SK-N-MC (cell line): ENCODE data around the gene HTATSF1.

Experiments used
- DNase-seq: peaks from one replicate; pipeline ENCODE4 v3.0.0-alpha.2; 2011; ENCODE audit warnings: low read depth, low spot score
- H3K27ac ChIP-seq: fragments of 200-600 bp; sonication (generic); 2 replicates; pipeline ENCODE4 v1.5.1; 2016; ENCODE audit warnings: mixed run types
- H3K36me3 ChIP-seq: fragments of 200-600 bp; sonication (generic); 2 replicates; pipeline ENCODE4 v1.6.1; 2017; ENCODE audit warnings: antibody characterized with exemption, low read length, mixed read lengths; ENCODE audit not compliant: insufficient read depth
- H3K4me3 ChIP-seq: fragments of 200-600 bp; sonication (generic); 2 replicates; pipeline ENCODE4 v1.5.1; 2016
- H3K9ac ChIP-seq: fragments of 200-600 bp; sonication (generic); 2 replicates; pipeline ENCODE4 v1.8.0; 2017; ENCODE audit warnings: mixed run types, mixed read lengths; ENCODE audit not compliant: insufficient read length
- H3K9me3 ChIP-seq: fragments of 200-600 bp; sonication (generic); 2 replicates; pipeline ENCODE4 v1.6.1; 2017; ENCODE audit warnings: low read depth, mild to moderate bottlenecking, antibody characterized with exemption, low read length, moderate library complexity, mixed read lengths
- EZH2 ChIP-seq: fragments of 200-600 bp; sonication (generic); IDR thresholded peaks from one replicate; pipeline ENCODE4 v1.6.1; 2017; ENCODE audit warnings: antibody characterized with exemption
- FOXP2 ChIP-seq: optimal IDR thresholded peaks from 2 replicates; pipeline ENCODE3; 2011; ENCODE audit warnings: mild to moderate bottlenecking, moderate library complexity; ENCODE audit not compliant: insufficient read depth; ENCODE audit errors: extremely low read length, control extremely low read depth
- POLR2AphosphoS5 ChIP-seq: IDR thresholded peaks from 2 replicates; pipeline ENCODE4 v1.6.1; 2012; ENCODE audit warnings: mild to moderate bottlenecking, low read depth, low read length, borderline replicate concordance

HTATSF1 gene

DNA sequence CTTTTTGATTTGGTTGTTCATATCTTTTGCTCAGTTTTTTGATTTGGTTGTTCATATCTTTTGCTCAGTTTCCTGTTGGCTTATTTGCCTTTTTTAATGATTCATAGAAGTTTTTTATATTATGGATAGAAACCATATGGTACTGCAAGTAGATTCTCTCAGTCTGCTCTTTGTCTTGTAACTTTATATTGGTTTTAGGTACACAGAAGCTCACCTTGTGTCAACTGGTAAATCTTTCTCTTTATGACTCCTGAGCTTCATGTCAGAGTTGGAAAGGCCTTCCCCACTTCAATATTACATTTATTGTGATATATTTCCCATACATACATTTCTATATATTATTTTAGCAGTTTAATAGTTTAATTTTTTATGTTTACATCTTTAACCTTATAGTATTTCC is 26.4 kb downstream of the HTATSF1 start:
- DNase-seq: no peak
- H3K4me3 ChIP-seq: no peak overlapping the region
- TF ChIP-seq FOXP2: no peak
- TF ChIP-seq POLR2AphosphoS5: no peak
- TF ChIP-seq EZH2: no peak
- no peak overlapping the region for H3K9ac ChIP-seq
- no peaks in the 10 kb centered on the region for H3K9me3 ChIP-seq
- H3K27ac ChIP-seq: no peak overlapping the region
- no peaks in the 10 kb centered on the region for H3K36me3 ChIP-seq

DNA sequence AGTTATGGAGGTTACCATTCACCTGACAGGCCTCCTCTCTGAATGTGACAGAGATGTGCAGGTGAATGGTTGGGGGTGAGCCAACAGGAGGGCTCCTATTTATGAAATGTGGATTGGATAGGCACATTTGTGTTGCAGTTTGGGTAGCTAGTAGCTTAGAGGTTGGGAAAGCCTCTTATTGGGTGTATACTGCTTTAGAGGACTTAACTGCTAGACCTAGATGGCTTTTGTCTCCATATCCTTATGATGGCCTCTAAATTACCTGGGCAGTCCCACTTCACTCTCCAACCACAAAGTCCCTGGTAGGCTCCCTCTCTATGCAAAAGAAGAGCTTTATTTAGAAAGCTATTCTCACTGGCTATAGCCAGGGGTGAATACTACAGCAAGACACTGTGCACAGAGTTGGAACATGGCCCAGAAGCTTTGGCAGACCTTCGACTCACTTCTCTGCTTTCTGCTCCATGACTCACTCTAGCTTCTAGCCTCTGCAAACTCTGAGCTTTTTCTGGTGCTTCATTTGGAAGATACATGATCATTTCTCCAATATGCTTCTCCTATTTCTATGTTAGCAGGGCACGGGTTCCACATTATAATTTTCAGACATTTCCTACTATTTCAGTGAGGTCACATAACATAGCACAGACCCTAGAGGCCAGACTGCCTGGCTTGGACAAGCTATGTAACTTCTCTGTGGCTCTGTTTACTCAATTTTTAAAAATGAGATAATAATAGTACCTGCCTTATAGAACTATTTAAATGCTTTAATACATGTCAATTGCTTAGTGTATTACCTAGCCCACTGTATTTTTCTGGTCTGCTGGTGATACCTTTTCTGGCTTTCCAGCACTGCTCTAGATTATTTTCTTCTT is 28.6 kb downstream of the HTATSF1 start:
- no peak for DNase-seq

DNA sequence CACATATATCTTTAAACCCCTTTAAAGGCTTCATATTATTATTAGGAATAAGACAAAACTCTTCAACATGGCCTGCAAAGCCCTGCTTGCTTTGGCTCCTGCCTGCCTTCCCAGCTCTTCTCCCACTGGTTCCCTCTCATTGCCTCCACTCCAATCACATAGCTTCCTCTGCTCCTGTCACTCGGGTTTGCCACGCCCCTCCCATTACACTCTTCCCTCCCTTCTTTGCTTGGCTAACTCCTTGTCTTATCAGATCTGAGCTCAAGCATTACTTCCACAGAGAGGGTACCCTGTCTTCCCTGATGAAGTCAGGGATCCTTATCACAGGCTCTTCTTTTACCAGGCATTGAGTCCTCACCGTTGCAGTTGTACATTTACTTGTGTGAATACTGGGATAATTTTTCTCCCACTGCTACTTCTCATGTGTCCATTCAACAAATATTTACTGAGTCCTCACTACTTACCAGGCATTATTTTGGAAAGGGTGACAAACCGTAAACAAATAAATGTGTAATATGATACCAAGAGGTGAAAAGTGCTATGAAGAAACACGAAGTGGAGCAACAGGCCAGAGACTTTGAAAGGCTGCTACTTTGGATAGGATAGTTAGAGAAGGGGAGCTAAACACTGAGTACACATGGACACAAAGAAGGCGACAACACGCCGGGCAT is 31.4 kb downstream of the HTATSF1 start:
- Histone ChIP-seq H3K27ac (no peak overlapping the region), H3K9me3 (no peaks in the 10 kb centered on the region), H3K36me3 (no peaks in the 10 kb centered on the region), H3K9ac (no peak overlapping the region), H3K4me3 (no peak overlapping the region)
- TF ChIP-seq FOXP2 (no peak), EZH2 (no peak), POLR2AphosphoS5 (no peak)
- no peak for DNase-seq

More for the DNA sequence above, 28.6 kb downstream of the HTATSF1 start:
- TF ChIP-seq FOXP2 (no peak), POLR2AphosphoS5 (no peak), EZH2 (no peak)
- H3K4me3 ChIP-seq: no peak overlapping the region
- no peaks in the 10 kb centered on the region for H3K36me3 ChIP-seq
- H3K9me3 ChIP-seq: no peaks in the 10 kb centered on the region
- H3K9ac ChIP-seq: no peak overlapping the region
- H3K27ac ChIP-seq: no peak overlapping the region

DNA sequence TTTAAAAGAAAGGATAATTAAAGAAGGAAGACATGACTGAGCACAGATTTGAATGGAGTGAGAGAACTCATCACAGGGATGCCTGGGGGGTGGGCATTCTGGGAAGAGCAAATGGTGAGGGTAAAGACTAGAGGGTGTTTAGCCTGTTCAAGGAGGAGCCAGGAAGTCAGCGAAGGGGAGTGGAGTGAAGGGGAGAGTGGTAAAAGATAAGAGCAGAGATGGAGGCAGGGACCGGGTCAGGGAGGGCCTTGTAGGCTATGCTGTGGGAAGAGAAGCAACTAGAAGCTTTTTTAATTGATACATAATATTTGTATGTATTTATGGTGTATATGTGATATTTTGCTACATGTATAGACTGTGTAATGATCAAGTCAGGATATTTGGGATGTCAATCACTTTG is 32.4 kb downstream of the HTATSF1 start:
- Histone ChIP-seq H3K4me3 (no peak overlapping the region), H3K27ac (no peak overlapping the region), H3K9me3 (no peaks in the 10 kb centered on the region), H3K9ac (no peak overlapping the region), H3K36me3 (no peaks in the 10 kb centered on the region)
- no peak for DNase-seq
- no peak for TF ChIP-seq FOXP2
- no peak for TF ChIP-seq EZH2
- no peak for TF ChIP-seq POLR2AphosphoS5

DNA sequence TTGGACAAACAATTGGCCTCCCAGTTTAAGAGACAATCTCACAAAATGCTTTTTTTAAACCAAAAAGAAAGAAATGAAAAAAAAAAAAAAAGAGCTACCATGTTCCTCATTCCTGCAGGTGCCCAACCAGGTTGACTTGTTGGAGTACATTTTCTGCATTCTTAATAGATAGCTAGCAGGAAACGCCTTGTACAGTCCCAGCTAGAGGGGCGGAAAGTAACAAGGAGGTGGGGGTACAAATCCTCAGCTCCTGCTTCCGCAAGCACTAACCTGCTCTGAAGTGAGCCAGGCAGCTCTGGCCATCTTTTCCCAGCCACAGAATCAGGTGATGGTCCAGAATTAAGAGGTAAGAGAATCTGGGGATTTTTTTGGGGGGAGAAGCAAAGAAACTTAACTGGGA is 34.6 kb downstream of the HTATSF1 start, which contains the start of gene VGLL1:
VGLL1 (plus strand) TSS at position 265 of the 400 bp plus-strand sequence. CDS start 3,806 bp downstream, outside the sequence.
- no peak within 1 kb of the TSS for H3K4me3 ChIP-seq
- no peak for DNase-seq
- TF ChIP-seq POLR2AphosphoS5 (no peak), FOXP2 (no peak), EZH2 (no peak)
- no peak within 1 kb of the TSS for H3K27ac ChIP-seq
- no peaks in the 10 kb centered on the region for H3K36me3 ChIP-seq
- H3K9me3 ChIP-seq: no peaks in the 10 kb centered on the region
- no peak within 1 kb of the TSS for H3K9ac ChIP-seq

DNA sequence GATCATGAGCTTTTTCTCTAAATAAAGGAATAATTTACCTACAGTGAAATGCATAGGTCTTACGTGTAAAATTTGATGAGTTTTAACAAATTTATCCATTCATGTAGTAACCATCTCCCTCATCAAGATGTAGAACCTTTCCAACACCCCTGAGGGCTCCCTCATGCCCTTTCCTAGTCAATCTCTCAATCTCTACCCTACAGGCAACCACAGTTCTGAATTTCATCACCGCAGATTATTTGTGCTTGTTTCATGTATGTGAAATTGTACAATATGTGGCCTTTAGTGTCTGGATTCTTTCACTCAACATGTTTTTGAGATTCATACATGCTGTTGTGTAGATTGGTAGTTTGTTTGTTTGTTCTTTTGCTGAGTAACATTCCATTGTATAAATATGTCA is 36.7 kb downstream of the HTATSF1 start:
- TF ChIP-seq POLR2AphosphoS5 (no peak), EZH2 (no peak), FOXP2 (no peak)
- H3K9me3 ChIP-seq: no peaks in the 10 kb centered on the region
- no peak for DNase-seq
- H3K4me3 ChIP-seq: no peak overlapping the region
- no peak overlapping the region for H3K27ac ChIP-seq
- no peak overlapping the region for H3K9ac ChIP-seq
- H3K36me3 ChIP-seq: no peaks in the 10 kb centered on the region

DNA sequence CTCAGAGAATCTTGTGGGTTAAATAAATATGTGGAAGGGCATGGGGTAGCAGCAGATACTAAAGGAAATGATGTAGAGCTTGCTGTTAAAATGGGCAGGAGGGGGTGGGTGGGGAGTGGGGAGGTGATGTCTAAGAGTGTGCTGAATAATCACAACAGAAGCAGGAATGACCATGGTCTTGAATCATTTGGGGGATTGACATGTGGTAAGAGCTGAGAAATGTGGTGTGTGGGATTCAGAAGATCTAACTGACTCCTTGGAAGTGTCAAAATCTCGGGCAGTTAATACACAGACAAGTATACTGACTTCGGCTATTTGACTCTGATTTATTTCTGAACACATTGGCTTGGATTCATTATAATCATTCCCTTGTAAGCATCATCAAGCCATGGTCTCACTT is 41.4 kb downstream of the HTATSF1 start:
- no peak overlapping the region for H3K4me3 ChIP-seq
- TF ChIP-seq EZH2 (no peak), FOXP2 (no peak), POLR2AphosphoS5 (no peak)
- H3K27ac ChIP-seq: no peak overlapping the region
- no peaks in the 10 kb centered on the region for H3K9me3 ChIP-seq
- no peaks in the 10 kb centered on the region for H3K36me3 ChIP-seq
- DNase-seq: no peak
- no peak overlapping the region for H3K9ac ChIP-seq

DNA sequence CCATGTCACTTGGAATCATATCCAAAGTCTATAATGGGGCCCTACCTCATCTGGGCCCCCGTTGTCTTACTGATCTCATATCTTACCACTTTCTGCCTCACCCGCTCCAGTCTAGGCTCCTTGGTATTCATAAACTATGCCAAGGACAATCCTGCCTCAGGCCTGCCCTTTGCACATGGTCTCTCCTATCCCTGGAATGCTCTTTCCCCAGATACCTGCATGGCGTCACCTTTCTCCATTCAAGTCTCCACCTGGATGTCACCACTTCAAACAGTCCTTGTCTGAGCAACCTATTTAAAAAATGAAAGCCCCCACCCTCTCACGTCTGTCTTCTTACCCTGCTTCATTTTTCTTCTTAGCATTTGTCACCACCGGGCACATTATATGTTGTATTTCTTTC is 42.8 kb downstream of the HTATSF1 start:
- TF ChIP-seq EZH2 (no peak), POLR2AphosphoS5 (no peak), FOXP2 (no peak)
- H3K27ac ChIP-seq: no peak overlapping the region
- H3K9ac ChIP-seq: no peak overlapping the region
- H3K36me3 ChIP-seq: no peaks in the 10 kb centered on the region
- no peaks in the 10 kb centered on the region for H3K9me3 ChIP-seq
- DNase-seq: no peak
- H3K4me3 ChIP-seq: no peak overlapping the region

DNA sequence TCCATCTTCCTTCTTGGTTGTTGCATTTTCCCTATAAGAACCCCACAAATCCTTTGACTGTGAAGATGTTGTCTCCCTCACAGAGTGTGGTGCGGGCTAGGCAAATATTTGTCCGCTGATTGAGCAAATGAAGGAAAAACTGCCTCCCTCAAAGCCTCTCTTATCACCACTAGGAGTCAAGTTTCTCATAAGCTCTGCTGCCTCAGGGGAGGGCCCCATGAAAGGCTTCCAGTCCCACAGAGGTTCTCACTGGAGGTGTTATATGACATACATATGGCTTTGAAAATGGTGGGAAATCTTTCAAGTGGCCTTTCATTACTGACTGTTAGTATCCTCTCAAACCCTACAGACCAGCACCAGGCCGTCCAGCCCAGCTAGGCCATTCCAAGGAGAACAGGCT is 43.9 kb downstream of the HTATSF1 start:
- Histone ChIP-seq H3K9me3 (no peaks in the 10 kb centered on the region), H3K9ac (no peak overlapping the region), H3K4me3 (no peak overlapping the region), H3K27ac (no peak overlapping the region), H3K36me3 (no peaks in the 10 kb centered on the region)
- DNase-seq: no peak
- TF ChIP-seq EZH2: no peak
- no peak for TF ChIP-seq FOXP2
- no peak for TF ChIP-seq POLR2AphosphoS5
